Transverse colon (tissue), 4 donors: ENCODE data around the gene HEPN1. TPM values are rescaled to one million over a fixed set of nuclear protein-coding genes. Genes with fewer than 3 reads are reported as not detected.

ENCODE experiments used
- DNase-seq: peaks from one replicate; pipeline ENCODE4 v3.0.0-alpha.2; 2019
- H3K27ac ChIP-seq, 4 donors: fragments of 200-600 bp; sonication (generic); 2 replicates each; pipeline ENCODE4 v1.5.1; 2016 to 2018; ENCODE audit warnings: inconsistent platforms in 4 of 4
- H3K27me3 ChIP-seq: fragments of 200-600 bp; sonication (generic); 2 replicates; pipeline ENCODE4 v1.5.1; 2017; ENCODE audit warnings: inconsistent platforms
- H3K36me3 ChIP-seq, 4 donors: fragments of 200-600 bp; sonication (generic); 2 replicates each; pipeline ENCODE4 v1.5.1; 2017 to 2019; ENCODE audit warnings: inconsistent platforms in 4 of 4
- H3K4me1 ChIP-seq, 4 donors: fragments of 200-600 bp; sonication (generic); 2 replicates each; pipeline ENCODE4 v1.5.1; 2017 to 2020; ENCODE audit warnings: inconsistent platforms in 4 of 4
- H3K4me3 ChIP-seq, 4 donors: fragments of 200-600 bp; sonication (generic); 1 replicate in 1 of 4; 2 replicates in 3 of 4; pipeline versions ENCODE4 v1.5.1 to v1.6.1; 2017 to 2019; ENCODE audit warnings: inconsistent platforms in 4 of 4
- H3K9me3 ChIP-seq, 2 donors: fragments of 200-600 bp; sonication (generic); 2 replicates each; pipeline ENCODE4 v1.5.1; 2017 to 2019; ENCODE audit warnings: inconsistent platforms in 2 of 2
- CTCF ChIP-seq, 5 experiments: fragments of 200-600 bp in 3 of 5; fragments of 450-650 bp in 2 of 5; sonication (generic) in 3 of 5; IDR thresholded peaks; 1 replicate in 2 of 5; 2 replicates in 3 of 5; pipeline ENCODE4 v1.5.1; 2016 to 2017; ENCODE audit warnings: antibody characterized with exemption in 5 of 5, inconsistent platforms in 3 of 5, mild to moderate bottlenecking in 2 of 5, moderate library complexity in 1 of 5
- EP300 ChIP-seq: sonication (generic); formaldehyde crosslinking; IDR thresholded peaks from one replicate; pipeline ENCODE4 v1.6.1; 2017; ENCODE audit warnings: antibody characterized with exemption, low read depth
- POLR2A ChIP-seq: fragments of 450-650 bp; IDR thresholded peaks from one replicate; pipeline ENCODE4 v1.6.1; 2016; ENCODE audit warnings: antibody characterized with exemption, mild to moderate bottlenecking, moderate library complexity
- POLR2AphosphoS5 ChIP-seq, 3 donors: sonication (generic); formaldehyde crosslinking; IDR thresholded peaks; one replicate each; pipeline ENCODE4 v1.6.1; 2016; ENCODE audit warnings: antibody characterized with exemption in 3 of 3
- WGBS, 2 donors: methylation state at CpG; one replicate each; pipeline ENCODE4 v1.1.5; 2018; ENCODE audit warnings: low coverage in 1 of 2; 5-methylcytosine and 5-hydroxymethylcytosine counted together
- in situ Hi-C, 4 donors: fragments of 200-750 bp; cut with MboI; loops; one replicate each; pipeline versions ENCODE4 v1.15.0 to v1.15.1; 2017; ENCODE audit warnings: low sequenced_read_pairs in 3 of 4, low pct_ligation_motif_present in 1 of 4, low pct_unique_long_range_greater_than_20kb in 1 of 4
- intact Hi-C: fragments of 100-400 bp; cut with DNase I; formaldehyde crosslinking; loops from one replicate; pipeline ENCODE4 v1.15.1; 2023; ENCODE audit warnings: low total_unique reads
- total RNA-seq, 4 donors: library from RNA; depleted of rRNA; stranded (reverse); fragments of >200 nt; gene quantifications; one replicate each; pipeline ENCODE4 v1.1.0, GENCODE V29; 2016

The HEPN1 gene
- total RNA-seq, 4 donors from 2014 or later: not detected

- H3K4me3 ChIP-seq: no peak overlapping the region
- 76 to 80% methylated on average over 2 to 8 of the region's 8 CpGs for WGBS, 2 donors
- H3K9me3 ChIP-seq: no peaks in the 10 kb centered on the region
- DNase-seq: no peak
- TF ChIP-seq CTCF (IDR thresholded peaks at IDR 0.05): no peak
- no peak for TF ChIP-seq POLR2AphosphoS5 (IDR thresholded peaks at IDR 0.05)
- no peak for TF ChIP-seq POLR2A
- TF ChIP-seq EP300: no peak
- H3K27ac ChIP-seq: no peak overlapping the region
- in situ Hi-C loops (loop anchor here in 1 of 4 donors (25.0 kb wide), 1 partner anchor 460 kb away; the partner anchor contains the start of gene OR8B4), intact Hi-C loops (no loop called here)
- no peaks in the 10 kb centered on the region for H3K36me3 ChIP-seq
- peaks cover 0 to 29% (median 8%) of the 10 kb centered on the region in 4 donors for H3K4me1 ChIP-seq
- peaks cover 69% of the 10 kb centered on the region for H3K27me3 ChIP-seq
These were observed 46.8 kb upstream of the HEPN1 start for GRCh38 chr11:124872280-124872679.

- TF ChIP-seq POLR2AphosphoS5 (IDR thresholded peaks at IDR 0.05): no peak
- TF ChIP-seq CTCF (IDR thresholded peaks at IDR 0.05): no peak
- no peak overlapping the region for H3K4me3 ChIP-seq
- in situ Hi-C loops (loop anchor here in 1 of 4 donors (25.0 kb wide), 1 partner anchor 460 kb away; the partner anchor contains the start of gene OR8B4), intact Hi-C loops (no loop called here)
- H3K27me3 ChIP-seq: peaks cover 64% of the 10 kb centered on the region
- H3K27ac ChIP-seq: no peak overlapping the region
- H3K36me3 ChIP-seq: no peaks in the 10 kb centered on the region
- 20 to 28% methylated on average over 1 to 9 of the region's 9 CpGs for WGBS, 2 donors
- peaks cover 0 to 29% (median 9%) of the 10 kb centered on the region in 4 donors for H3K4me1 ChIP-seq
- no peaks in the 10 kb centered on the region for H3K9me3 ChIP-seq
- DNase-seq: no peak
These were observed 46.3 kb upstream of the HEPN1 start for GRCh38 chr11:124872741-124873140.

GRCh38 chr11:124873951-124874350 is 45.1 kb upstream of the HEPN1 start:
- peaks cover 0 to 22% (median 9%) of the 10 kb centered on the region in 4 donors for H3K4me1 ChIP-seq
- H3K4me3 ChIP-seq: no peak overlapping the region
- no peak overlapping the region for H3K27ac ChIP-seq
- TF ChIP-seq POLR2AphosphoS5 (IDR thresholded peaks at IDR 0.05): no peak
- no peak for TF ChIP-seq EP300
- no peak for TF ChIP-seq POLR2A
- no peak for TF ChIP-seq CTCF (IDR thresholded peaks at IDR 0.05)
- no peaks in the 10 kb centered on the region for H3K36me3 ChIP-seq
- in situ Hi-C loops (loop anchor here in 1 of 4 donors (25.0 kb wide), 1 partner anchor 462 kb away; the partner anchor contains the start of gene OR8B4), intact Hi-C loops (no loop called here)
- H3K27me3 ChIP-seq: peaks cover 52% of the 10 kb centered on the region
- no peak for DNase-seq
- no peaks in the 10 kb centered on the region for H3K9me3 ChIP-seq
- 20 to 74% methylated on average over 1 to 8 of the region's 8 CpGs for WGBS, 2 donors

- 86% methylated on average over 7 of the region's 7 CpGs; no CpG with 5 or more reads in 1 of the 2 donors for WGBS, 2 donors
- intact Hi-C loops (no loop called here), in situ Hi-C loops (loop anchor here in 1 of 4 donors (25.0 kb wide), 1 partner anchor 462 kb away; the partner anchor contains the start of gene OR8B4)
These were observed 44.3 kb upstream of the HEPN1 start for GRCh38 chr11:124874571-124875255.

More at GRCh38 chr11:124874571-124875255, 44.3 kb upstream of the HEPN1 start:
- Histone ChIP-seq H3K27me3 (peaks cover 44% of the 10 kb centered on the region), H3K27ac (no peak overlapping the region), H3K9me3 (no peaks in the 10 kb centered on the region), H3K36me3 (no peaks in the 10 kb centered on the region), H3K4me3 (no peak overlapping the region), H3K4me1 (peaks cover 0 to 17% (median 9%) of the 10 kb centered on the region in 4 donors)
- TF ChIP-seq CTCF (IDR thresholded peaks at IDR 0.05): no peak
- no peak for TF ChIP-seq POLR2AphosphoS5 (IDR thresholded peaks at IDR 0.05)
- TF ChIP-seq POLR2A: no peak
- no peak for TF ChIP-seq EP300
- DNase-seq: no peak
